ENCODE measurements around the gene YARS1.

Gene YARS1

GRCh38 chr1:32780628-32781234 is 36.4 kb downstream of the YARS1 start:
- DNase-seq (ENCODE audit: low read depth in 2 of 2) = no peak

GRCh38 chr1:32780005-32780404 is 37.2 kb downstream of the YARS1 start:
- DNase-seq (ENCODE audit: low read depth in 2 of 2) = no peak

GRCh38 chr1:32779242-32779641 is 37.9 kb downstream of the YARS1 start:
- DNase-seq (ENCODE audit: low read depth in 2 of 2) = no peak

GRCh38 chr1:32775640-32776337 is 41.4 kb downstream of the YARS1 start:
- DNase-seq (ENCODE audit: low read depth in 2 of 2) = no peak

- no peak for DNase-seq (ENCODE audit: low read depth in 2 of 2)
Measured at GRCh38 chr1:32774950-32775634, 42.1 kb downstream of the YARS1 start.

- DNase-seq (ENCODE audit: low read depth in 2 of 2) = no peak
Measured at GRCh38 chr1:32774464-32774808, 42.7 kb downstream of the YARS1 start.

- no peak for DNase-seq (ENCODE audit: low read depth in 2 of 2)
Measured at GRCh38 chr1:32773764-32774463, 43.2 kb downstream of the YARS1 start.

- peak; percentile 53 to 62 for DNase-seq (ENCODE audit: low read depth in 2 of 2)
Measured at GRCh38 chr1:32773018-32773763, 44.0 kb downstream of the YARS1 start.

GRCh38 chr1:32772281-32773017 is 44.7 kb downstream of the YARS1 start:
- no peak for DNase-seq (ENCODE audit: low read depth in 2 of 2)

GRCh38 chr1:32771561-32772280 is 45.4 kb downstream of the YARS1 start:
- DNase-seq (ENCODE audit: low read depth in 2 of 2) = no peak

- no peak for DNase-seq (ENCODE audit: low read depth in 2 of 2)
Measured at GRCh38 chr1:32770741-32771548, 46.2 kb downstream of the YARS1 start.

- DNase-seq (ENCODE audit: low read depth in 2 of 2) = no peak
Measured at GRCh38 chr1:32770221-32770731, 46.9 kb downstream of the YARS1 start.

- no peak for DNase-seq (ENCODE audit: low read depth in 2 of 2)
Measured at GRCh38 chr1:32769524-32770220, 47.5 kb downstream of the YARS1 start.

- no peak for DNase-seq (ENCODE audit: low read depth in 2 of 2)
Measured at GRCh38 chr1:32768110-32768850, 48.9 kb downstream of the YARS1 start.

GRCh38 chr1:32767641-32768040 is 49.5 kb downstream of the YARS1 start:
- no peak for DNase-seq (ENCODE audit: low read depth in 2 of 2)

GRCh38 chr1:32767156-32767555 is 50.0 kb downstream of the YARS1 start:
- no peak for DNase-seq (ENCODE audit: low read depth in 2 of 2)

- DNase-seq (ENCODE audit: low read depth in 2 of 2) = no peak
Measured at GRCh38 chr1:32766328-32766972, 50.7 kb downstream of the YARS1 start.
